IMR-90 (cell line): ENCODE measurements around the gene PTPN11.
A peak's percentile ranks its signal among the peaks of the same experiment; 100 is the strongest.

ENCODE experiments used
- RFX5 ChIP-seq: IDR thresholded peaks from 2 replicates; pipeline ENCODE4 v1.8.0; 2012; ENCODE audit warnings: low read depth, mild to moderate bottlenecking, low read length, moderate library complexity
- TF ChIP-seq, protein P1 (sequence below): conservative IDR thresholded peaks from 2 replicates; pipeline ENCODE4 v1.5.1; 2012; ENCODE audit warnings: mild to moderate bottlenecking, low read depth, low read length, improper control_type of control experiment

DNA sequence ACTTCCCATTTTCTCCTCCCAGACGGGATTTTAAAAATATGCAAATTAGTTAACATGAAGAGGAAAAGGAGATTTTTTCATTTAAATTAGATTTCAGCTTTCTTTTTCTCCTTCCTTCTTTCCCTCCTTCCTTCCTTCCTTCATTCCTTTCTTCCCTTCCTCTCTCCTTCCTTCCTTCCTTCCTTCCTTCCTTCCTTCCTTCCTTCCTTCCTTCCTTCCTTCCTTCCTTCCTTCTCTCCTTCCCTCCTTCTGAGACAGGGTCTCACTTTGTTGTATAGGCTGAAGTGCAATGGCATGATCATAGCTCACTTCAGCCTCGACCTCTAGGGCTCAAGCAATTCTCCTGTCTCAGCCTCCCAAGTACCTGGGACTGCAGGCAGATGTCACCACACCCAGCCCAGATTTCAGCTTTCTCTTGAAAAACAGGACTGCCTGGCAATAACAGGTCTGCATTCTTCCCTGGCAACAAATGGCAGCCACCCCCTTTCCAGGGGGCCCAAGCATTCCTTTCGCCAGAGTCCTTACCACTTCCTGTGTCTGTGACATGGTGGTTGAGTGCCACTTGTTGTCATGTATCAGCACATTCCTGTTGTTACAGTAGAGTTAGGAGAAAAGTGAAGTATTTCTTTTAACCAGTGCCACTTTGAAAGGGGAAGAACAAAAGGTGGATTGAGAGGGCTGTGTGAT lies 119.1 kb downstream of the PTPN11 start:
- TF ChIP-seq, protein P1, sequence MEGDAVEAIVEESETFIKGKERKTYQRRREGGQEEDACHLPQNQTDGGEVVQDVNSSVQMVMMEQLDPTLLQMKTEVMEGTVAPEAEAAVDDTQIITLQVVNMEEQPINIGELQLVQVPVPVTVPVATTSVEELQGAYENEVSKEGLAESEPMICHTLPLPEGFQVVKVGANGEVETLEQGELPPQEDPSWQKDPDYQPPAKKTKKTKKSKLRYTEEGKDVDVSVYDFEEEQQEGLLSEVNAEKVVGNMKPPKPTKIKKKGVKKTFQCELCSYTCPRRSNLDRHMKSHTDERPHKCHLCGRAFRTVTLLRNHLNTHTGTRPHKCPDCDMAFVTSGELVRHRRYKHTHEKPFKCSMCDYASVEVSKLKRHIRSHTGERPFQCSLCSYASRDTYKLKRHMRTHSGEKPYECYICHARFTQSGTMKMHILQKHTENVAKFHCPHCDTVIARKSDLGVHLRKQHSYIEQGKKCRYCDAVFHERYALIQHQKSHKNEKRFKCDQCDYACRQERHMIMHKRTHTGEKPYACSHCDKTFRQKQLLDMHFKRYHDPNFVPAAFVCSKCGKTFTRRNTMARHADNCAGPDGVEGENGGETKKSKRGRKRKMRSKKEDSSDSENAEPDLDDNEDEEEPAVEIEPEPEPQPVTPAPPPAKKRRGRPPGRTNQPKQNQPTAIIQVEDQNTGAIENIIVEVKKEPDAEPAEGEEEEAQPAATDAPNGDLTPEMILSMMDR: no peak
- TF ChIP-seq RFX5: peak; percentile 75; the same call in 1 of the 2 replicates
